Measurements from ENCODE around the gene FBXL7. TPM values are rescaled to one million over a fixed set of nuclear protein-coding genes. Genes with fewer than 3 reads are reported as not detected.

Gene FBXL7
- polyA plus RNA-seq, 1 donor from 2014 or later = 0.24 TPM

DNA sequence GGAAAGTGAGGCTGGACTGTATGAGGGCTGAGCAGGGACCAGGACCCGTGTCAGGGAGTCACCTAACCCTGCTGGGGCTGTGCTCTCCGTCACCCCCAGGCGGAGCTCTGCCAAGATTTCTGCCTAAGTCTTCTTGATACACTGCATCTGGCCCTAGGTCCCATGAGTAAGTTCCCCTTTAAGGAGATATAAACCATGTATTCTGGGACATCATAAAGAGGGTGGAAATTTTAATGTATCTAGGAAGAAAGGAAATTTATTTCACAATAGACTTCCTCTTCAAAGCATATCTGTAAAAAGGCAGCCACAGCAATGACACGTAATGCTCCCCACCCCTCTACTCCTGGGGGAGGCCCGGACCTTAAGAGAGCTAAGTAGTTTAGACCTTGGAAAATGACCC is 183.4 kb downstream of the FBXL7 start:
- H3F3A ChIP-seq (ENCODE audit: insufficient read depth, low read length, poor library complexity, severe bottlenecking) = no peaks in the 10 kb centered on the region
- no peaks in the 10 kb centered on the region for H3K36me3 ChIP-seq (ENCODE audit: insufficient read depth, low read length)
- H3K27me3 ChIP-seq (ENCODE audit: insufficient read depth, low read depth, low read length) = no peaks in the 10 kb centered on the region
- no peak overlapping the region for H3K9ac ChIP-seq (ENCODE audit: low read length)
- no peak overlapping the region for H3K4me3 ChIP-seq (ENCODE audit: low read length)
- TF ChIP-seq EZH2 (IDR thresholded peaks at IDR 0.05; ENCODE audit: borderline replicate concordance, insufficient read depth, low read length, poor library complexity, severe bottlenecking) (no peak), RAD21 (conservative IDR thresholded peaks at IDR 0.05) (no peak), TAF1 (IDR thresholded peaks at IDR 0.05; ENCODE audit: low read depth) (no peak), MXI1 (conservative IDR thresholded peaks at IDR 0.05; ENCODE audit: poor library complexity, severe bottlenecking) (no peak), EP300 (conservative IDR thresholded peaks at IDR 0.05; ENCODE audit: poor library complexity, severe bottlenecking) (no peak), POLR2AphosphoS5 (IDR thresholded peaks at IDR 0.05) (no peak), SMC3 (conservative IDR thresholded peaks at IDR 0.05; ENCODE audit: poor library complexity) (no peak)
- TF ChIP-seq, protein P1, sequence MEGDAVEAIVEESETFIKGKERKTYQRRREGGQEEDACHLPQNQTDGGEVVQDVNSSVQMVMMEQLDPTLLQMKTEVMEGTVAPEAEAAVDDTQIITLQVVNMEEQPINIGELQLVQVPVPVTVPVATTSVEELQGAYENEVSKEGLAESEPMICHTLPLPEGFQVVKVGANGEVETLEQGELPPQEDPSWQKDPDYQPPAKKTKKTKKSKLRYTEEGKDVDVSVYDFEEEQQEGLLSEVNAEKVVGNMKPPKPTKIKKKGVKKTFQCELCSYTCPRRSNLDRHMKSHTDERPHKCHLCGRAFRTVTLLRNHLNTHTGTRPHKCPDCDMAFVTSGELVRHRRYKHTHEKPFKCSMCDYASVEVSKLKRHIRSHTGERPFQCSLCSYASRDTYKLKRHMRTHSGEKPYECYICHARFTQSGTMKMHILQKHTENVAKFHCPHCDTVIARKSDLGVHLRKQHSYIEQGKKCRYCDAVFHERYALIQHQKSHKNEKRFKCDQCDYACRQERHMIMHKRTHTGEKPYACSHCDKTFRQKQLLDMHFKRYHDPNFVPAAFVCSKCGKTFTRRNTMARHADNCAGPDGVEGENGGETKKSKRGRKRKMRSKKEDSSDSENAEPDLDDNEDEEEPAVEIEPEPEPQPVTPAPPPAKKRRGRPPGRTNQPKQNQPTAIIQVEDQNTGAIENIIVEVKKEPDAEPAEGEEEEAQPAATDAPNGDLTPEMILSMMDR (IDR thresholded peaks at IDR 0.05; ENCODE audit: poor library complexity, severe bottlenecking) = no peak
- TF ChIP-seq, protein P2, sequence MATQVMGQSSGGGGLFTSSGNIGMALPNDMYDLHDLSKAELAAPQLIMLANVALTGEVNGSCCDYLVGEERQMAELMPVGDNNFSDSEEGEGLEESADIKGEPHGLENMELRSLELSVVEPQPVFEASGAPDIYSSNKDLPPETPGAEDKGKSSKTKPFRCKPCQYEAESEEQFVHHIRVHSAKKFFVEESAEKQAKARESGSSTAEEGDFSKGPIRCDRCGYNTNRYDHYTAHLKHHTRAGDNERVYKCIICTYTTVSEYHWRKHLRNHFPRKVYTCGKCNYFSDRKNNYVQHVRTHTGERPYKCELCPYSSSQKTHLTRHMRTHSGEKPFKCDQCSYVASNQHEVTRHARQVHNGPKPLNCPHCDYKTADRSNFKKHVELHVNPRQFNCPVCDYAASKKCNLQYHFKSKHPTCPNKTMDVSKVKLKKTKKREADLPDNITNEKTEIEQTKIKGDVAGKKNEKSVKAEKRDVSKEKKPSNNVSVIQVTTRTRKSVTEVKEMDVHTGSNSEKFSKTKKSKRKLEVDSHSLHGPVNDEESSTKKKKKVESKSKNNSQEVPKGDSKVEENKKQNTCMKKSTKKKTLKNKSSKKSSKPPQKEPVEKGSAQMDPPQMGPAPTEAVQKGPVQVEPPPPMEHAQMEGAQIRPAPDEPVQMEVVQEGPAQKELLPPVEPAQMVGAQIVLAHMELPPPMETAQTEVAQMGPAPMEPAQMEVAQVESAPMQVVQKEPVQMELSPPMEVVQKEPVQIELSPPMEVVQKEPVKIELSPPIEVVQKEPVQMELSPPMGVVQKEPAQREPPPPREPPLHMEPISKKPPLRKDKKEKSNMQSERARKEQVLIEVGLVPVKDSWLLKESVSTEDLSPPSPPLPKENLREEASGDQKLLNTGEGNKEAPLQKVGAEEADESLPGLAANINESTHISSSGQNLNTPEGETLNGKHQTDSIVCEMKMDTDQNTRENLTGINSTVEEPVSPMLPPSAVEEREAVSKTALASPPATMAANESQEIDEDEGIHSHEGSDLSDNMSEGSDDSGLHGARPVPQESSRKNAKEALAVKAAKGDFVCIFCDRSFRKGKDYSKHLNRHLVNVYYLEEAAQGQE (IDR thresholded peaks at IDR 0.05; ENCODE audit: borderline replicate concordance) = no peak
- no peaks in the 10 kb centered on the region for H3K9me3 ChIP-seq (ENCODE audit: low read length)
- no peaks in the 10 kb centered on the region for H4K20me1 ChIP-seq (ENCODE audit: insufficient read depth)
- no peak overlapping the region for H3K4me2 ChIP-seq (ENCODE audit: low read length)
- no peaks in the 10 kb centered on the region for H3K9me2 ChIP-seq (ENCODE audit: insufficient read depth, low read length)
- no peak overlapping the region for H3K27ac ChIP-seq (ENCODE audit: low read length)
- H3K79me2 ChIP-seq (replicated peaks; ENCODE audit: insufficient read depth, low read length) = no peaks in the 10 kb centered on the region
- H2AFZ ChIP-seq (ENCODE audit: low read depth, low read length) = no peak overlapping the region

DNA sequence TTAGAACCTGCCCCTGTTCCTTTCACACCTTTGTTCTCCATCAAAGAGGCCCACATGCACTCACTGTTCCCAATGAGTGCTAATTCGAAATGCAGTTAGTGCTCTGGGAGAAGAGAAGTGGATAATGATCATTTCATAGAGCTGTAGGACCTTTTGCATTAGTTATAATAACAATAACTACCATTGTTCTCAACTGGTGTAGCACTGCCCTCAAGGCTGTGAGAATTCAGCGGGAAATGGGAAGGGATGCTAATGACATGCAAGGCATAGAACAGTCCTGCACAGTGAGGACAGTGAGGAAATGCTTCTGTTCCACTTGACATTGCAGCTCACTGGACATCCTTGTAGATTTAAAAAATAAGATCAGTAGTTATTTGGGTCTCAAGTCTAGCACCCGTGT is 187.4 kb downstream of the FBXL7 start:
- no peaks in the 10 kb centered on the region for H3F3A ChIP-seq (ENCODE audit: insufficient read depth, low read length, poor library complexity, severe bottlenecking)
- H3K4me2 ChIP-seq (ENCODE audit: low read length) = no peak overlapping the region
- H3K27me3 ChIP-seq (ENCODE audit: insufficient read depth, low read depth, low read length) = no peaks in the 10 kb centered on the region
- no peak overlapping the region for H3K9ac ChIP-seq (ENCODE audit: low read length)
- H3K27ac ChIP-seq (ENCODE audit: low read length) = no peak overlapping the region
- H2AFZ ChIP-seq (ENCODE audit: low read depth, low read length) = no peak overlapping the region
- no peaks in the 10 kb centered on the region for H4K20me1 ChIP-seq (ENCODE audit: insufficient read depth)
- no peaks in the 10 kb centered on the region for H3K9me2 ChIP-seq (ENCODE audit: insufficient read depth, low read length)
- H3K36me3 ChIP-seq (ENCODE audit: insufficient read depth, low read length) = no peaks in the 10 kb centered on the region
- H3K79me2 ChIP-seq (replicated peaks; ENCODE audit: insufficient read depth, low read length) = no peaks in the 10 kb centered on the region
- TF ChIP-seq RAD21 (conservative IDR thresholded peaks at IDR 0.05) = no peak
- TF ChIP-seq EP300 (conservative IDR thresholded peaks at IDR 0.05; ENCODE audit: poor library complexity, severe bottlenecking) = no peak
- TF ChIP-seq, protein P1 (IDR thresholded peaks at IDR 0.05; ENCODE audit: poor library complexity, severe bottlenecking) = no peak
- TF ChIP-seq MXI1 (conservative IDR thresholded peaks at IDR 0.05; ENCODE audit: poor library complexity, severe bottlenecking) = no peak
- TF ChIP-seq, protein P2 (IDR thresholded peaks at IDR 0.05; ENCODE audit: borderline replicate concordance) = no peak
- TF ChIP-seq TAF1 (IDR thresholded peaks at IDR 0.05; ENCODE audit: low read depth) = no peak
- TF ChIP-seq SMC3 (conservative IDR thresholded peaks at IDR 0.05; ENCODE audit: poor library complexity) = no peak
- no peak for TF ChIP-seq EZH2 (IDR thresholded peaks at IDR 0.05; ENCODE audit: borderline replicate concordance, insufficient read depth, low read length, poor library complexity, severe bottlenecking)
- no peak for TF ChIP-seq POLR2AphosphoS5 (IDR thresholded peaks at IDR 0.05)
- no peaks in the 10 kb centered on the region for H3K9me3 ChIP-seq (ENCODE audit: low read length)
- H3K4me3 ChIP-seq (ENCODE audit: low read length) = no peak overlapping the region
